T-helper 2 cell treated with Interferon-gamma antibody and Interleukin-4, amounts not matched to agents 100 ng/mL and 5 ng/mL, for 36 hours (primary cell): ENCODE measurements around the gene HDAC9. TPM values are rescaled to one million over a fixed set of nuclear protein-coding genes. Genes with fewer than 3 reads are reported as not detected.

Experiments
- intact Hi-C: fragments of 100-400 bp; cut with micrococcal nuclease; formaldehyde crosslinking; loops from one replicate; pipeline ENCODE4 v1.15.1; 2023
- total RNA-seq: library from RNA; stranded (reverse); gene quantifications from 2 replicates; pipeline ENCODE4 v1.2.3, GENCODE V29; 2022

HDAC9 gene
- total RNA-seq, 1 donor from 2014 or later: 0.14 TPM

GRCh38 chr7:18889436-18889835 lies 393.9 kb downstream of the HDAC9 start:
- intact Hi-C loops: no loop called here

GRCh38 chr7:18890134-18890533 lies 394.6 kb downstream of the HDAC9 start:
- intact Hi-C loops: no loop called here

DNA sequence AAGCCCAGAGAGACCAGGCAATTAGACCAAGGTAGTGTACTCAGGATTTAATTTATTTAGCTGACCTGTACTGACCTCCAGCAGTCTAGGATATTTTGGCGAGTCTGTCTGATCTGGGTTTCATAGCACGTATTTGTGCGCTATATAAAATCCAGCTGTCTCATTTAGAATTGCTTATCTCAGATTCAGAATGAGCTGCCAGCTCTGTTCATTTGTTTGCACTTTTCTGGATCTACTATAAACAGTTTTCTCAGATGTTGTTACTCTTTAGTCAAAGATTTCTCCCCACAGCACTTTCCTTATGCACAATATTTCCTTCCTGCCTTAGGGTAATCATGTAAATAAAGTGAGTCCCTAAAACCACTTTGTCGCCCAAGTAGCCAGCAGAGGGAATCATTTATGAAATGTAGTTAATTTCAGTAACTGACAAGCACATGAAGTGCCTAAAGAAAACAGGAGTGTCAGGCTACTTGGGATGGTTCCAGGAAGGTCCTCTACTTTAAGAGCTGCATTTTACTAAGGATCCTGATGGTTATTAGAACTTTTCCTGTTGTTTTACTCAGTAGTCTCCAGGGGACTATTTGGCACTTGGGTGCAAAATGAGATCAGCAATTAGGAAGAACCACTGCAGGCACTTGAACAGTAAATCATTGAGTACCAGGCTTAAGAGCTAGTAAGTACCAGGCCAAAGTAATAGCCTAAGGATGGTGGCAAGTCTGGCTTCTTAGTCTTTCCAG lies 395.5 kb downstream of the HDAC9 start:
- intact Hi-C loops: no loop called here

GRCh38 chr7:18893156-18893555 lies 397.6 kb downstream of the HDAC9 start:
- intact Hi-C loops: no loop called here

- intact Hi-C loops: no loop called here
Observed at GRCh38 chr7:18894155-18894554, 398.6 kb downstream of the HDAC9 start.

DNA sequence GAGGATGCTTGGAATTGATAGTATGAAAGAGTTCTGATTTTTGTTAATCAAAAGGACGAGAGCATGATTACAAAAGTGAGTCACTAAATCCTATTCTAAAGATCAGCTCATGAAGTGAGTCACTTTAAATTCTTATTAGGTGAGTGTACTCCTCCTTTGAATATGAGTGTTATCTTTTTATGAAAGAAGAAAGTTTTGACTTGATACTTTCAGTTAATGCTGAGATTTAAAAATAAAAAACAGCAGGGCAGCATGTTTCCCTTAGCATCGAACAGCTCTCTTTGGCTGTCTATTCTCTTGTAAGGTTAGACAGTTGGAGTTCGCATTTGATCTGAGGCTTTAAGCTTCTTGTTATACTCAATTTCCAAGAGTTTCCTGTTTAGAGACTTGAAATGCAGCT lies 399.9 kb downstream of the HDAC9 start:
- intact Hi-C loops: no loop called here

DNA sequence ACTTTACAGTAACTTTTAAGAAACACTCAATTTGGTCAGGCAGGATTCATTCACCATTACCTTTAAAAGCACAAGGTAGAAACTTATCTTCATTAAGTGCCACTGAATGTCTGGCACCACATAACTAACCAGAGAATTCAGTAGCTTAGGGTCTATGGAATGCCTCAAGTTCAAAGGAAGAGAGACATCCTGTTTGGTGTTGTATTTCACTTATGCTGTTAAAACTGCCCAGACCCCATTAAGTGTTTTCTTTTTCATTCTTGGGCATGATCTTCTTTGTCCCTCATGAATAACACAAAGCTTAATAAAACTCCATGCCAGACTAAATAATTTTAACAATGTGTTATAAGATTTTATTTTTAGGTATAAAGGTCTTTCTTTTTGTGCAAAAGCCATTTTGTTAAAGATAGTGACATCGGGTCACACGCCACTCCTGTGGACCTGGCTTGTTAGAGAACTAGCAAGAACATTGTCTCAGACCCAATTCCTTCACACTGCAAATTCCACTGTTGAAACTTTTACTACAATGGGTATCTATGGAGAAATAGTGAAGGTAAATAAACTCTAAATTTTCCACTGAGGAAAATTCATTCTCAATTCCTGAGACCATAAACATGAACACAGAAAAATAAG lies 400.9 kb downstream of the HDAC9 start:
- intact Hi-C loops: no loop called here

- intact Hi-C loops: no loop called here
Observed at GRCh38 chr7:18900236-18900635, 404.7 kb downstream of the HDAC9 start.

DNA sequence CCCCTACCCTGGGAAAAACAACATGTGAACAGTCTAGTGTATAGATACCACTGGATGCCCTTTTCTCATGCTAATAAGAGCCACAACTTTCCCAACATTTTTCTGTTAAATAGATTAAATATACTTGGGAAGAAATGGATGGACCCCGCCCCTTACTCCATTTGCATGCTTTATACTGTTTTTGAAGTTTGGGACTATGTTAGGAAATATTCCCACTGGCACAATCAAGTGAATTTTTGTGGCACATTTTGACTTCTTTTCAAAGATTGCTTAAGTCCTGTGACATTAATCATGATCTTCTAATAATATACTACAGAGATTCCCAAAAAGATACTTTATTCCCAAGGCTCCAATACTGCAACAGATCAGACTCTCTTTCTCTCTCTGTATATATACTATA lies 405.3 kb downstream of the HDAC9 start:
- intact Hi-C loops: no loop called here

DNA sequence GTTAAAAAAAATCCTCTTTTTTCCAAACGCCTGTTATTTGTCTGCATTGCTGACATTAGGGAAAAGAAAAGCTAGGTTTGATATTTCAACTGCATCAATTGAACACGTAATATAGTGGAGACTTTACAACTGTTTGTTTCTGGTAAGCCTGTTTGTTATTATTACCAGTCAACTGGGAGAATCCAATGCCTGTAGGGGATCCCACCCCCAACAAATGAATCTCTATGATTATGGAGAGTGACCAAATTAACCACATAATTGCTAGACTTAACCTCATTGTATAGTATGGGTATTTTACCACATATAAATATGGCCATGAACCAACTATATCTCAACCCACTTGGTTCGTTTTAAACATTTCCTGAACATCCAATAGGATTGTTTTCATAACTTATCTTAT lies 405.8 kb downstream of the HDAC9 start:
- intact Hi-C loops: no loop called here

- intact Hi-C loops: no loop called here
Observed at GRCh38 chr7:18901982-18902421, 406.5 kb downstream of the HDAC9 start.

GRCh38 chr7:18902892-18903291 lies 407.3 kb downstream of the HDAC9 start:
- intact Hi-C loops: no loop called here

DNA sequence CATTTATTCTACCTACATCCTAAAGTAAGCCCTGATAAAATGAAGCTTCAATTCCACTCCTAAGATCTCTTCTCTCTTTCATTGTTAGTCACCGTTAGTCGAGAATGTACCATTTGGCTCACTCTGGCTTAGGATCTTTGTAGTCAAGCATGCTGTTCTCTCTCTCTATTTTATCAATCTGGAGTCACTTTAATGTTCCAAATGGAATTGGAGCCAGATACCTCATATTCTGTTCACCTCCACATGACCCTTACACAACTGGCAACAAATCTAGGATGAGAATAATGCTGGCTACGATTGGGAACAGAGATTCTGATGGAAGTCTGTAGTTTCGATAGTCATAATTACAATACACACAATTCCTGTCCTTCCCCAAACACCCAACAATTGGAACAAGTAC lies 408.1 kb downstream of the HDAC9 start:
- intact Hi-C loops: no loop called here

DNA sequence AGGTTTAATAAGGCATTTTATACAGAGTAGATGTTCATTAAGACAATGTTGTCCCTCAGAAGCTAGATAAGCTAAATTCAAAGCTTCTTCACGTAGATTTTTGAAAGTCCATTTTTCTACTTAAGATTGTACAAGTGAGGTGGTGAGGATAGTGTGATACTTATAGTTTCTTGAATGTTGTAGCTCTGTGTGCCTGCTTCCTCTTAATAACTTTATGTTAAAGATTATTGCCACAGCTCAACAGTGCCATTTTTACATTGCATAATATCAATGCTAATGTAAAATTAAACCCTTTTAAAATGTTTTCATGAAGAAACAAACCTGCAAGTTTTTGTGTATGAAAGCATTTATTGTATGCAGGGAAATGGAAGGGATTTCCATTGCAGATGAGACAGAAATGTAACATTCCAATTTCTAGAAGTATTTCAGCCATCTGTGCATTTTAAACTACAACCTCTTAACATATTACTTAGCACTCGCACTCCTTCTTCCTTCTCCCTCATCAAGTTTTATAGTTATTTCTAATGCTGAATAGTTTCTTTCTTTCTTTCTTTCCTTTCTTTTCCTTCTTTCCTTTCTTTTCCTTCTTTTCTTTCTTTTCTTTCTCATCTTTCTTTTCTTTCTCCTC lies 409.9 kb downstream of the HDAC9 start:
- intact Hi-C loops: no loop called here

GRCh38 chr7:18906901-18907300 lies 411.4 kb downstream of the HDAC9 start:
- intact Hi-C loops: no loop called here

DNA sequence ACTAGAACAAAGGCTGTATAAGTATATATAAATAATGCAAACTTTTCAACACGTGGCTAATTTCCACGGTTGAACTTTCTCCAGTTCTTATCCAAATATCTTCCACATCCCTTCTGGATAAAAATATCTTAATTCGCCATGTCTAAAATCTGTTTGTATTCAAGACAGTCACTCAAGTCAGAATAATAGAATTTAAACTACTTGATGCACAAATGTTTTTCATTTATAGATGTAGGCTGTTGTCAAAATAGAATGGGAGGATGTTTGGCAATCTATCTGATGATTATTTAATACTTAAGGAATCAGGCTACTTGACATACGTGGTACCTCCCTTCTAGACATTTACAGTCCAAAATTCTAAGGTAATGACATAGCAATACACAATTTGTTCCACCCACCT lies 417.6 kb downstream of the HDAC9 start:
- intact Hi-C loops: no loop called here

GRCh38 chr7:18916826-18917225 lies 421.3 kb downstream of the HDAC9 start:
- intact Hi-C loops: no loop called here

GRCh38 chr7:18927134-18927533 lies 431.6 kb downstream of the HDAC9 start:
- intact Hi-C loops: no loop called here

DNA sequence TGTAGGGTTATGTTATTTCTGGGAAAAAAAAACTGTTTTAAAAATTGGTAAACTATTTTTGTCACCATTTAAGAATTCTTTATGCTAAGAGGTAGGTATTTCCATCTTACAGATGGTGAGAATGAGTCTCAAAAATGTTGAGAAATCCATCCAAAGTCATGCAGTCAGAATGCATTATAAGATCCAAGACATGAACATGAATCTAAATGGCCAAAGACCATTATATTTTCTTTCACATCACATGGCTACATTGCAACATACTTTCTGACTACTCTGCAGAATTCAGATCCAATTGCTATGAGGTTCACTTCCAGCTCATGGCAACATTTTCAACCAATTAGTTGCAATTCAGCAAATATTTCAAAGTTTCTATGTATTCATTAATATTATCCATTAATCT lies 440.7 kb downstream of the HDAC9 start:
- intact Hi-C loops: no loop called here

DNA sequence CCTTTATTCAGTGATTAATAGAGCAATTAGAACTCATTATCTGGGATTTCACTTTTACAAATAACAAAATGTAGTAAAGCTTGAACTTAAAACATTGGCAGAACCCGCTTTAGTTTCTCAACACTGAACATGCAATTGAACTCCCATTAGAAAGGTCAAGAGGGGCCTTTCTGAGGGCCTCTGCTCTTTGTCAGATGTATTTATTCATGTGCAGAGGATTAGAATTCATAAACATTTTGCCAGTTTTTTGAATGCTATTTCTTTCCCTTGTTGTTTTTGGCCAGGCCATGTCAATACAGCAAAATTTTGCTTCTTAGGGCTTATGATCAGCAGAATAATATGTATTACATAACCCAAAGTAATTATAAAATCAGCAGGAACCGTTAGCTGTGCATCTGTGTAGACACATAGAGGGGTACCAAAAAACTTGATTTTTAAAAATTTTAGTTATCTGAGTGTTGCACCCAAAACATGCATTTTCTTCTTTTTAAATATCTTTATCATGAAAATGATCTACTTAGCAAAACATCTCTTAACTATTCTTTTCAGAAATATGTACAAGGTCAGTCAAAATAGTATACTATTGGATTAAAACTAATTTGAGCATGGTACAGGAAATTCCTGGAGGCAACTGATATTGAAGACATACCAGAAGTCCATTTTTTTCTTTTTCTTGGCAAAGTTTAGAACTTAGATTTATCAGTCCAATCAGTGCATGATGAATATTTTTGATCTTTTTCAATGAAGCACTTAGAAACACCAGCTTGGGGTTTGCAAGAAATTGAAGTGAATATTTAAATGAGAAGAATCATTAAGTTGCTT lies 444.4 kb downstream of the HDAC9 start:
- intact Hi-C loops: no loop called here

- intact Hi-C loops: no loop called here
Observed at GRCh38 chr7:18940593-18941134, 445.1 kb downstream of the HDAC9 start.

DNA sequence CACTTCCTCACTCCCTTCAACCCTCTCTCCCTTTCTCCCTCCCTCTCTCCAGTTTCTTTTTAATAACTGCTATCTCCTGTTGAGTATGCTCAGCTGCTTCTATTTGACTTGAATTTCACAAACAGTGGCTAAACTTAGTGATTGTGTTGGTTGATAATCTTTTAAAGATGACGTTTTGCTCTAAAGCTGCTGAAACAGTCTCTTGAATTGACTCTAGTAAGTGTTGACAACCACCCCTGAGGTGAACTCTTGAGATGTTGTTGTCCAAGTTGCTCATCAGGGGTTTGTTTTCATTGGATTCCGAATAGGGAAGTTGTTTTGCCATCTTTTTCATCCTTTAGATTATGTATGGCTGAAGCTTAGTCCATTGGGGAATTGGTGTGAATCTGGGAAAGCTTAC lies 445.7 kb downstream of the HDAC9 start:
- intact Hi-C loops: no loop called here
